Measurements from ENCODE around the gene LMX1B. TPM values are rescaled to one million over a fixed set of nuclear protein-coding genes. Genes with fewer than 3 reads are reported as not detected.

The LMX1B gene
- total and polyA plus RNA-seq, 10 donors: 0.02 to 0.25 TPM; not detected in 8

DNA sequence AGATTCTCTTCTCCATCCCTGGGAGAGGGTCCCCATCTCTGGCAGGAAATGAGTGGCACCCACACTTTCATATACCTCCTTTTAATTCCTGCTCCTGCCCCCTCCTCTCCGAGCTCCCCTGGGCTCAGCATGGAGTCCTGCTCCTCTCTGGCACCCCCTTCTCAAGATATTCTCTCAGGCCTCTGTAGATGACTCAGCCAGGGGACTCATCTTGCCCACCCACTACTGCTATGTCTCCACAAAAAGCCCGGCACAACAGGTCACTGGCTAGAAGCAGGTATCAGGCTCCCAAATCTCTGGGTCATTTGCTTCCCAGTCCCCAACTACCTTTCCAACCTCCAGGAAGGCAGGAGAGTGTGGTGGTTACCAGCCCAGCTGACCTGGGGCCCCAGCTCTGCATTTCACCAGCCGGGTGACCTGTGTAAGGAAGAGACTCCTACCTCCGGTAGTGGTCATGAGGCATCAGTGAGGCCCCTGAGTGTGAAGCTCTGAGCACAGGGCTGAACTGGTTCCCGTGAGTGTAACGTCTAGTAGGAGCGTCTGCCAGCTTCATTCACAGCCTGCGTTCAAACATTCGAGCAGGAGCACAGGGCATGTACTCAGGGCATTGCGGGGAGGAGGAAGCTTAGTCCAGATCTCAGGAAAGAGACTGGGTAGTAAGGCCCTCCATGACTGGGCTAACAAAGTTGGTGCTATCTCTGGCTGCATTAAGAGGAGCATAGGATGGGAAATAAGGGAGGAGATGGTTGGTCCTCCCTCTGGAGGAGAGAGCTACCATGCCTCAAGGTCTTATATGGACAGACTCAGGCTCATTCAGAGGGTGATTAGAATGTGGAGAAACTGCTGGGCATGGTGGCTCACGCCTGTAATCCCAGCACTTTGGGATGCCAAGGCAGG is 63.7 kb downstream of the LMX1B start:
- DNase-seq: no peak
- peaks cover 0 to 15% (median 0%) of the 10 kb centered on the region in 6 donors for H3K4me1 ChIP-seq
- TF ChIP-seq, protein P1, sequence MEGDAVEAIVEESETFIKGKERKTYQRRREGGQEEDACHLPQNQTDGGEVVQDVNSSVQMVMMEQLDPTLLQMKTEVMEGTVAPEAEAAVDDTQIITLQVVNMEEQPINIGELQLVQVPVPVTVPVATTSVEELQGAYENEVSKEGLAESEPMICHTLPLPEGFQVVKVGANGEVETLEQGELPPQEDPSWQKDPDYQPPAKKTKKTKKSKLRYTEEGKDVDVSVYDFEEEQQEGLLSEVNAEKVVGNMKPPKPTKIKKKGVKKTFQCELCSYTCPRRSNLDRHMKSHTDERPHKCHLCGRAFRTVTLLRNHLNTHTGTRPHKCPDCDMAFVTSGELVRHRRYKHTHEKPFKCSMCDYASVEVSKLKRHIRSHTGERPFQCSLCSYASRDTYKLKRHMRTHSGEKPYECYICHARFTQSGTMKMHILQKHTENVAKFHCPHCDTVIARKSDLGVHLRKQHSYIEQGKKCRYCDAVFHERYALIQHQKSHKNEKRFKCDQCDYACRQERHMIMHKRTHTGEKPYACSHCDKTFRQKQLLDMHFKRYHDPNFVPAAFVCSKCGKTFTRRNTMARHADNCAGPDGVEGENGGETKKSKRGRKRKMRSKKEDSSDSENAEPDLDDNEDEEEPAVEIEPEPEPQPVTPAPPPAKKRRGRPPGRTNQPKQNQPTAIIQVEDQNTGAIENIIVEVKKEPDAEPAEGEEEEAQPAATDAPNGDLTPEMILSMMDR (IDR thresholded peaks at IDR 0.05 in 8 of 11, conservative IDR thresholded peaks at IDR 0.05 in 3 of 11): no peak
- TF ChIP-seq POLR2AphosphoS5 (IDR thresholded peaks at IDR 0.05): no peak
- no peak for TF ChIP-seq POLR2A (IDR thresholded peaks at IDR 0.05)
- WGBS, 5 donors: 23 to 34% (median 26%) methylated on average over 8 to 11 of the region's 11 CpGs
- peaks cover 0 to 100% (median 60%) of the 10 kb centered on the region in 7 donors for H3K27me3 ChIP-seq (replicated peaks in 1 of 7)
- H3K9me3 ChIP-seq: no peaks in the 10 kb centered on the region
- H3K27ac ChIP-seq: no peak overlapping the region
- H3K4me3 ChIP-seq: no peak overlapping the region
- H3K36me3 ChIP-seq: no peaks in the 10 kb centered on the region
- intact Hi-C loops (cut with DNase I; ENCODE audit: low total_unique reads): no loop called here

GRCh38 chr9:126678989-126679388 is 65.3 kb downstream of the LMX1B start:
- intact Hi-C loops (cut with DNase I; ENCODE audit: low total_unique reads): no loop called here
- DNase-seq: no peak
- Histone ChIP-seq H3K36me3 (no peaks in the 10 kb centered on the region), H3K27ac (no peak overlapping the region), H3K4me3 (no peak overlapping the region), H3K9me3 (no peaks in the 10 kb centered on the region), H3K27me3 (replicated peaks in 1 of 7) (peaks cover 0 to 100% (median 62%) of the 10 kb centered on the region in 7 donors), H3K4me1 (peaks cover 0 to 29% (median 9%) of the 10 kb centered on the region in 6 donors)
- WGBS, 5 donors: 71 to 86% (median 81%) methylated on average over 4 of the region's 4 CpGs
- TF ChIP-seq POLR2AphosphoS5 (IDR thresholded peaks at IDR 0.05) (no peak), POLR2A (IDR thresholded peaks at IDR 0.05) (no peak)
- TF ChIP-seq, protein P1 (IDR thresholded peaks at IDR 0.05 in 8 of 11, conservative IDR thresholded peaks at IDR 0.05 in 3 of 11): no peak

DNA sequence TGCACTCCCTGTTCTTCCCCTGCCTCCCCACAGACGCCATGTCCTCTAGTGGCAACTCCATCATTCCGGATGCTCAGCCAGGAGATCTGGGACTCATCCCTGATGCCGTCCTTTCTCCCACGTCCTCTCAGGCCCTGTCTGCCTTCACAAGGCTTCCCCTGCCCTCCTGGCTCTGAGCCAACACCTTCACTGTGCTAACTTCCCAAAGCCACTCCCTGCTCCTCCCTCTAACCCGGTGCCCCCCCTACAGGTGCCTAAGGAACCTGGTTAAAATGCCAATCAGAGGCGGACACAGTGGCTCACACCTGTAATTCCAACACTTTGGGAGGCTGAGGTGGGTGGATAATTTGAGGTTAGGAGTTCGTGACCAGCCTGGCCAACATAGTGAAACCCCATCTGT is 67.6 kb downstream of the LMX1B start:
- intact Hi-C loops (cut with DNase I; ENCODE audit: low total_unique reads): no loop called here

More for the DNA sequence above, 67.6 kb downstream of the LMX1B start:
- TF ChIP-seq, protein P1 (IDR thresholded peaks at IDR 0.05 in 8 of 11, conservative IDR thresholded peaks at IDR 0.05 in 3 of 11): no peak
- TF ChIP-seq POLR2A (IDR thresholded peaks at IDR 0.05) (no peak), POLR2AphosphoS5 (IDR thresholded peaks at IDR 0.05) (no peak)
- Histone ChIP-seq H3K4me3 (no peak overlapping the region), H3K9me3 (no peaks in the 10 kb centered on the region), H3K4me1 (peaks cover 0 to 26% (median 10%) of the 10 kb centered on the region in 6 donors), H3K27me3 (replicated peaks in 1 of 7) (peaks cover 0 to 100% (median 51%) of the 10 kb centered on the region in 7 donors), H3K36me3 (no peaks in the 10 kb centered on the region), H3K27ac (no peak overlapping the region)
- WGBS, 5 donors: 52 to 73% (median 61%) methylated on average over 7 of the region's 7 CpGs
- no peak for DNase-seq

Measured in spleen (tissue), 11 donors.